Measurements from ENCODE around the gene KRTAP1-3. TPM values are rescaled to one million over a fixed set of nuclear protein-coding genes. Genes with fewer than 3 reads are reported as not detected.

KRTAP1-3 gene
- total RNA-seq, 1 donor = not detected

- no peaks in the 10 kb centered on the region for H3K79me2 ChIP-seq (ENCODE audit: insufficient read depth, low read length)
- H3K4me3 ChIP-seq (ENCODE audit: insufficient read depth, low read length) = no peak overlapping the region
- H4K20me1 ChIP-seq (ENCODE audit: insufficient read depth, low read length) = no peaks in the 10 kb centered on the region
- no peak overlapping the region for H3K27ac ChIP-seq (ENCODE audit: low read depth, low read length)
- no peaks in the 10 kb centered on the region for H3K27me3 ChIP-seq (ENCODE audit: insufficient read depth, low read length)
- no peaks in the 10 kb centered on the region for H3K4me1 ChIP-seq (ENCODE audit: insufficient read depth, low read length)
- H3K36me3 ChIP-seq (ENCODE audit: insufficient read depth, low read length) = no peaks in the 10 kb centered on the region
- H3K9me3 ChIP-seq (ENCODE audit: low read depth, low read length) = no peaks in the 10 kb centered on the region
- H2AFZ ChIP-seq (ENCODE audit: low read length) = no peak overlapping the region
- DNase-seq (ENCODE audit: insufficient read length, low spot score, missing footprints) = no peak
- TF ChIP-seq CTCF (IDR thresholded peaks at IDR 0.05; ENCODE audit: extremely low read depth, low read depth, low read length) = no peak
- H3K4me2 ChIP-seq (ENCODE audit: insufficient read depth, low read length) = no peak overlapping the region
Observed at GRCh38 chr17:40996829-40997228, 37.8 kb downstream of the KRTAP1-3 start.

- H3K36me3 ChIP-seq (ENCODE audit: insufficient read depth, low read length) = no peaks in the 10 kb centered on the region
- no peaks in the 10 kb centered on the region for H3K27me3 ChIP-seq (ENCODE audit: insufficient read depth, low read length)
- no peak overlapping the region for H3K4me2 ChIP-seq (ENCODE audit: insufficient read depth, low read length)
- no peak overlapping the region for H3K27ac ChIP-seq (ENCODE audit: low read depth, low read length)
- DNase-seq (ENCODE audit: insufficient read length, low spot score, missing footprints) = no peak
- H4K20me1 ChIP-seq (ENCODE audit: insufficient read depth, low read length) = no peaks in the 10 kb centered on the region
- H2AFZ ChIP-seq (ENCODE audit: low read length) = no peak overlapping the region
- H3K4me1 ChIP-seq (ENCODE audit: insufficient read depth, low read length) = no peaks in the 10 kb centered on the region
- H3K79me2 ChIP-seq (ENCODE audit: insufficient read depth, low read length) = no peaks in the 10 kb centered on the region
- no peaks in the 10 kb centered on the region for H3K9me3 ChIP-seq (ENCODE audit: low read depth, low read length)
- no peak overlapping the region for H3K4me3 ChIP-seq (ENCODE audit: insufficient read depth, low read length)
- no peak for TF ChIP-seq CTCF (IDR thresholded peaks at IDR 0.05; ENCODE audit: extremely low read depth, low read depth, low read length)
Observed at GRCh38 chr17:40995116-40995515, 39.6 kb downstream of the KRTAP1-3 start.

- Histone ChIP-seq H3K4me2 (ENCODE audit: insufficient read depth, low read length) (no peak within 1 kb of the TSS), H4K20me1 (ENCODE audit: insufficient read depth, low read length) (no peaks in the 10 kb centered on the region), H3K27me3 (ENCODE audit: insufficient read depth, low read length) (no peaks in the 10 kb centered on the region), H3K4me3 (ENCODE audit: insufficient read depth, low read length) (no peak within 1 kb of the TSS), H3K4me1 (ENCODE audit: insufficient read depth, low read length) (no peaks in the 10 kb centered on the region), H3K9me3 (ENCODE audit: low read depth, low read length) (no peaks in the 10 kb centered on the region), H3K36me3 (ENCODE audit: insufficient read depth, low read length) (no peaks in the 10 kb centered on the region), H2AFZ (ENCODE audit: low read length) (no peak within 1 kb of the TSS), H3K79me2 (ENCODE audit: insufficient read depth, low read length) (no peaks in the 10 kb centered on the region), H3K27ac (ENCODE audit: low read depth, low read length) (no peak within 1 kb of the TSS)
- no peak for TF ChIP-seq CTCF (IDR thresholded peaks at IDR 0.05; ENCODE audit: extremely low read depth, low read depth, low read length)
- DNase-seq (ENCODE audit: insufficient read length, low spot score, missing footprints) = no peak
Observed at GRCh38 chr17:40993839-40994238, 40.8 kb downstream of the KRTAP1-3 start, which contains the start of gene KRTAP3-3. Gene KRTAP3-3 (minus strand): TSS chr17:40994164. CDS start chr17:40994097, 67 bp downstream.

GRCh38 chr17:40993084-40993483, 41.6 kb downstream of the KRTAP1-3 start:
- no peaks in the 10 kb centered on the region for H4K20me1 ChIP-seq (ENCODE audit: insufficient read depth, low read length)
- TF ChIP-seq CTCF (IDR thresholded peaks at IDR 0.05; ENCODE audit: extremely low read depth, low read depth, low read length) = no peak
- DNase-seq (ENCODE audit: insufficient read length, low spot score, missing footprints) = no peak
- no peak overlapping the region for H3K27ac ChIP-seq (ENCODE audit: low read depth, low read length)
- H3K4me1 ChIP-seq (ENCODE audit: insufficient read depth, low read length) = no peaks in the 10 kb centered on the region
- H3K4me3 ChIP-seq (ENCODE audit: insufficient read depth, low read length) = no peak overlapping the region
- no peak overlapping the region for H3K4me2 ChIP-seq (ENCODE audit: insufficient read depth, low read length)
- H3K9me3 ChIP-seq (ENCODE audit: low read depth, low read length) = no peaks in the 10 kb centered on the region
- no peaks in the 10 kb centered on the region for H3K27me3 ChIP-seq (ENCODE audit: insufficient read depth, low read length)
- H3K79me2 ChIP-seq (ENCODE audit: insufficient read depth, low read length) = no peaks in the 10 kb centered on the region
- no peaks in the 10 kb centered on the region for H3K36me3 ChIP-seq (ENCODE audit: insufficient read depth, low read length)
- H2AFZ ChIP-seq (ENCODE audit: low read length) = no peak overlapping the region
